22Rv1 (cell line): ENCODE results near the gene SRGAP1.
A peak's percentile ranks its signal among the peaks of the same experiment; 100 is the strongest.

Experiments
- H3K27ac ChIP-seq: fragments of 450-650 bp; 2 replicates; pipeline ENCODE4 v1.5.1; 2017
- ZFX ChIP-seq: fragments of 450-650 bp; IDR thresholded peaks from 2 replicates; pipeline ENCODE4 v1.6.1; 2017; ENCODE audit warnings: antibody characterized with exemption, borderline replicate concordance
- TF ChIP-seq, protein P1 (sequence below): fragments of 450-650 bp; IDR thresholded peaks from 2 replicates; pipeline ENCODE4 v1.5.1; 2017; ENCODE audit warnings: mild to moderate bottlenecking

Gene SRGAP1

DNA sequence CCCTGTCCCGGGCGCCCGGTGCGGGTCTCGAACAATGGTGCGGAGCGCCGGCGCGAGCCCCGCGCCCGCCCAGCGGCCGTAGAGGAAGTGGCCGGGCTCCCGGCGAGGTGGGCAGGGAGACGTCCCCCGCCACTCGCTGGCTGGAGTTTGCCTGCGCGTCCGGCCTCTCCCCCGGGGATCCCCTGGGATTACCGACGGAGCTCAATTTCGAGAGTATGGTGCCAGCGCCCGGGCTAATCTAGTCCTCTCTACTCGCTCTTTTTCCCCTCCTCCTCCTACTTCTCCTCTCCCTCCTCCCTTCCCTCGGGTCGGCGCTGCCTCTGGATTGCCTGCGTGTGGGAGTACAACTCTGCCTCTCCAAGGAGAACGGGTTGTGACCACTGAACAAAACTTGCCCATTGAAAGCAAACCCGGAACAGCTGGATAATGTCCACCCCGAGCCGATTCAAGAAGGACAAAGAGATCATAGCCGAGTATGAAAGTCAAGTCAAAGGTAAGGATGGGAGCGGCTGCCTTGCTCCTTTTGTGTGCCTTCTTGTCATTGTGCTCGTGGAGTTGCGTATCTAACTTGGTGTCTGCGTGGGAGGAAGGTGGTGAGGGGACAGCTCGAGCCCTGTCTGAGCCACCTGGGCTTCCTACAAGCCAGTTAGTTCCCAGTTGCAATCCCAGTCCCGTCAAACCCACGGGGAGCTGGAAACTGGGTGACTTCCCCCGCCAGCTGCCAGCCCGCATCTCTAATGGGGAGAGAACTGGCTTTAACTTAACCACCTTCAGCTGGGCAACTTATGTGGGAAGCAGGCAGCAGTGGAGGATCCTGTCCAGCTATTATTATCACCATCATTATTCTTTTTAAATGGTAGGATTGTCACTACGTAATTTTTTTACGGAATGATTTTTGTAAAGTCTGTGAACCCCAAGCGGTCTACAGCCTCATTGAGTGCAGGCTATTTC, at the start of gene SRGAP1:
SRGAP1 (plus strand) TSS at position 310 of the 951 bp plus-strand sequence; CDS start at position 427, 117 bp downstream.
- TF ChIP-seq, protein P1, sequence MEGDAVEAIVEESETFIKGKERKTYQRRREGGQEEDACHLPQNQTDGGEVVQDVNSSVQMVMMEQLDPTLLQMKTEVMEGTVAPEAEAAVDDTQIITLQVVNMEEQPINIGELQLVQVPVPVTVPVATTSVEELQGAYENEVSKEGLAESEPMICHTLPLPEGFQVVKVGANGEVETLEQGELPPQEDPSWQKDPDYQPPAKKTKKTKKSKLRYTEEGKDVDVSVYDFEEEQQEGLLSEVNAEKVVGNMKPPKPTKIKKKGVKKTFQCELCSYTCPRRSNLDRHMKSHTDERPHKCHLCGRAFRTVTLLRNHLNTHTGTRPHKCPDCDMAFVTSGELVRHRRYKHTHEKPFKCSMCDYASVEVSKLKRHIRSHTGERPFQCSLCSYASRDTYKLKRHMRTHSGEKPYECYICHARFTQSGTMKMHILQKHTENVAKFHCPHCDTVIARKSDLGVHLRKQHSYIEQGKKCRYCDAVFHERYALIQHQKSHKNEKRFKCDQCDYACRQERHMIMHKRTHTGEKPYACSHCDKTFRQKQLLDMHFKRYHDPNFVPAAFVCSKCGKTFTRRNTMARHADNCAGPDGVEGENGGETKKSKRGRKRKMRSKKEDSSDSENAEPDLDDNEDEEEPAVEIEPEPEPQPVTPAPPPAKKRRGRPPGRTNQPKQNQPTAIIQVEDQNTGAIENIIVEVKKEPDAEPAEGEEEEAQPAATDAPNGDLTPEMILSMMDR, result no peak
- TF ChIP-seq ZFX, result no peak
- H3K27ac ChIP-seq, result peak within 1 kb of the TSS; percentile 75

GRCh38 chr12:63795032-63795687, 49.3 kb upstream of the SRGAP1 start:
- no peak for TF ChIP-seq ZFX
- TF ChIP-seq, protein P1, result no peak
- H3K27ac ChIP-seq, result no peak overlapping the region

DNA sequence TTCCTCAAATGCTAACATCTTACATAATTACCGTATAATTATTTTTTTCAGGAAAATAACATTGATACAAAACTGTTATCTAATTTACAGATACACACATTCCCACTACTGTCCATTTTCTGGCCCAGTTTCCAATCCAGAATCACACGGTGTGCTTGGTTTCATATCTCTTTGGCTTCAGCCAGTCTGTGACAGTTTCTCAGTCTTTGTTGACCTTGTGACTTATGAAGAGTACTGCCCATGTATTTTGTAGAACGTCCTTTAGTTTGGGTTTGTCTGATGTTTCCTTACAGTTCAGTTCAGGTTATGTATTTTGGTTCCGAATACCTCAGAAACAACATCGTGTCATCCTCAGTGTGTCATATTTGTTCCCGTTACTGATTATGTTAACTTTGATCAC, 48.6 kb upstream of the SRGAP1 start:
- TF ChIP-seq ZFX, result no peak
- TF ChIP-seq, protein P1, result no peak
- H3K27ac ChIP-seq, result no peak overlapping the region

- TF ChIP-seq, protein P1, result peak; percentile 88
- no peak for TF ChIP-seq ZFX
- H3K27ac ChIP-seq, result no peak overlapping the region
These were observed 42.4 kb upstream of the SRGAP1 start for GRCh38 chr12:63802012-63802608.

- TF ChIP-seq ZFX, result no peak
- TF ChIP-seq, protein P1, result no peak
- peak overlapping the region; percentile 76; the same call in 1 of the 2 replicates for H3K27ac ChIP-seq
These were observed 39.8 kb upstream of the SRGAP1 start for GRCh38 chr12:63804746-63805145.

- no peak for TF ChIP-seq ZFX
- TF ChIP-seq, protein P1, result no peak
- peak overlapping the region; percentile 76 for H3K27ac ChIP-seq
These were observed 38.5 kb upstream of the SRGAP1 start for GRCh38 chr12:63805704-63806672.
